GM18873 (cell line): Measurements from ENCODE around the gene SRRD.
"Not testable (repeated sequence)": the region's sequence is repeated elsewhere in the genome, so short reads cannot be mapped to it uniquely, and the experiment has no call there.

Source experiments
- ATAC-seq: cut with Tn5 transposase; IDR thresholded peaks from one replicate; pipeline ENCODE4 v1.9.1; 2021; ENCODE audit warnings: mild to moderate bottlenecking, moderate library complexity, moderate number of reproducible peaks; ENCODE audit not compliant: unreplicated experiment, low FRiP score

The SRRD gene, protein sequence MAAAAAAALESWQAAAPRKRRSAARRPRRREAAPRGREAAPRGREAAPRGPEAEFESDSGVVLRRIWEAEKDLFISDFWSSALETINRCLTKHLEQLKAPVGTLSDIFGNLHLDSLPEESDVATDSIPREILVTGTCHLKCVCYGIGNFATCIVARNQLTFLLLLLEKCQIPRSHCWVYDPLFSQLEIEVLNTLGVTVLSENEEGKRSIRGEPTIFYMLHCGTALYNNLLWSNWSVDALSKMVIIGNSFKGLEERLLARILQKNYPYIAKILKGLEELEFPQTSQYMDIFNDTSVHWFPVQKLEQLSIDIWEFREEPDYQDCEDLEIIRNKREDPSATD

DNA sequence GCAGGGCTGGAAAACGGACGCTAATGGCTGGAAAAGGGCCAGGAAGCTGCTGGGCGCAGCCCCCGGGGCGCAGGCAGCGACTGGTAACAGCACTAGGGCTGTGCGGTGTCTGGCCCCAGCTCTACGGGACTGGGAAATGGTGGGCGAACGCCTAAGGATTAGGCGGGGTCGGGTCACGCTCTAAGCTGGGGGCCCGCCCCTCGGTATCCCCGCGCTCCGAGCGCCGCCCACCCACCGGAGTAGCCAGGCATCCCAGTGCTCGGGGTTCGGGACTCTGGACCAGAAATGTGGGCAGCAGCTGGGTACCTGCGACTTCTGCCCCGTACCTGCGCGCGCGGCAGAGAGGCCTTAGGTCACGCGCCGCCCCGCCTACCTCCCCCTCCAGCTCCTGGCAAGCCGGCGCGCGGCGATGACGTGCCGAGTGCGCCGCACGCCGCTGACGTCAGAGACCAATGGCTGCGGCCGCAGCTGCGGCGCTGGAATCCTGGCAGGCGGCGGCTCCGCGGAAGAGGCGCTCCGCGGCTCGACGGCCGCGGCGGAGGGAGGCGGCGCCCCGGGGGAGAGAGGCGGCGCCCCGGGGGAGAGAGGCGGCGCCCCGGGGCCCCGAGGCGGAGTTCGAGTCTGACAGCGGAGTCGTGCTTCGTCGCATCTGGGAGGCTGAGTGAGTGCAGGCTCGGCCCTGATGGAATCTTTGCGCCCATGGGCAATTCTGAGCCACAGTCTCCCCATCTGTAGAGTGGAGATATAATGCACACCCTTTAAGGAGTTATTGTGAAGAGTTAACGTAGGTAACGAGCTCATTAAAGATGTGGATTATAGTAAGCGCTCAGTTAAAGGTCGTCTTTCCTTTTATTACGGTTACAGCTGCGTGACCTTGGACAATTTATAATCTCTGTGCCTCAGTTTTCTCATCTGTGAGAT lies at the start of gene SRRD, which contains the start of gene HPS4:
TSS of gene SRRD (plus strand) at position 439 of the 921 bp plus-strand sequence. CDS start at position 453, 14 bp downstream.
TSS of gene HPS4 (minus strand) at position 345 of the 921 bp plus-strand sequence. CDS start 2,021 bp downstream, outside the sequence.
- ATAC-seq: peak; percentile 51

DNA sequence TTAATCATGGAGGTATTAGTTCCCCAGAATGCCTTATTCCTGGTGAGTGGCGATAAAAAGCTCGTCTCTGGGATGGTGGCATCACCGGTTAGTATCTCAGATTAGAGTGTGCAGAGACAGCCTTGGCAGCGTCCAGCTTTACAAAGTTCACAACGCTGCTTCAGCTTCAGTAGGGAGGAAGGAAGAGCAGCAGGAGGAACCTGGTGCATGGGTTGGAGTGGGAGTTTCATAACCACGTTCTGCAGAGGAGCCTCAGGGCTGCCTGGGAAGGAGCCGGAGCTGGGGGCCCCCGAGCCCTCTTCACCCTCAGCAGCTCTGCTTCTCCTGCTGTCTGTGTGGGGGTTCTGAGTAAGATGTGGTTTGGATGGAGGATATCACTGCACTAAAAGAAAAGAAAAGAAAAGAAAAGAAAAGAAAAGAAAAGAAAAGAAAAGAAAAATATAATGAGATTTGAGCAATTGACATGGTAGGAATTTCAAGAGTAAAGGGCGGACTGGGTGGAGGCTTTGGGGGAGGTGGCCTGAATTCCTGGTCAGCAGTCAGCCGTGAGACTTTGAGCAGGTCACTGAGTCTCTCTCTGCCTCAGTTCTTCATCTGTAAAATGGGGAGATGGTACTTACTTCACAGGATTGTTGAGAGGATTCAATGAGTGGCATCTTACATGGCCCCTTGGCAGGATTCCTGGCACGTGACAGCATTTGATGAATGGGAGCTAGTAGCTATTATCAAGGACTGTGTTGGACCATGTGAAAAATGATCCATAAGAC lies 48.2 kb upstream of the SRRD start:
- no peak for ATAC-seq

DNA sequence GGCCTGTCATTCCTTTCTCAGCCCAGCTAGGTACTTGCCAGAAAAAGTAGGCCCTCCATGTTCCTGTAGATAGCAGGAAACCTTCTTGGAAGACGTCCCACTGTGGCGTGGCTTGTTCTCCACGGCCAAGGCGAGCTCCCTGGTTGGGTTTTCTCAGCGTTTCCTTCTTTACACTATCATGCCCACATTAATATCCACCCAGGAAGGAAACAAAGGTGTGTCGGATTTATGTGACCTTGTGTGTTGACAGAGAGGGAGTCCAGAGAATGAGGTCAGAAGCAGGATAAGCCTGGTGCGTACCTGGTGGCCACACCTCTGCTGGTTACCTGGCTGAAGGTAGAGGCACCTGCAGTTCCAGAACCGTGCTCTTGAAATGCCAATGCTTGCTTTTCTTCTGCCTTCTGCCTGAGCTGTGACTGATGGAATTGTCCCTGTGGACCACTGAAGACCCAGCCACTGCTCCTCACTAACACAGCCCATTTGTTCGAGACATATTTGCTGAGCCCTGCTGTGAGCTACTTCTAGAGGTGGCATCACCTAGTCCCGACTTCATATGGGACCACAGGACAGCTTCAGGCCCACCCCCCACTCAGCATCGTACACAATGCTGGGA lies 46.7 kb upstream of the SRRD start:
- ATAC-seq: no peak

DNA sequence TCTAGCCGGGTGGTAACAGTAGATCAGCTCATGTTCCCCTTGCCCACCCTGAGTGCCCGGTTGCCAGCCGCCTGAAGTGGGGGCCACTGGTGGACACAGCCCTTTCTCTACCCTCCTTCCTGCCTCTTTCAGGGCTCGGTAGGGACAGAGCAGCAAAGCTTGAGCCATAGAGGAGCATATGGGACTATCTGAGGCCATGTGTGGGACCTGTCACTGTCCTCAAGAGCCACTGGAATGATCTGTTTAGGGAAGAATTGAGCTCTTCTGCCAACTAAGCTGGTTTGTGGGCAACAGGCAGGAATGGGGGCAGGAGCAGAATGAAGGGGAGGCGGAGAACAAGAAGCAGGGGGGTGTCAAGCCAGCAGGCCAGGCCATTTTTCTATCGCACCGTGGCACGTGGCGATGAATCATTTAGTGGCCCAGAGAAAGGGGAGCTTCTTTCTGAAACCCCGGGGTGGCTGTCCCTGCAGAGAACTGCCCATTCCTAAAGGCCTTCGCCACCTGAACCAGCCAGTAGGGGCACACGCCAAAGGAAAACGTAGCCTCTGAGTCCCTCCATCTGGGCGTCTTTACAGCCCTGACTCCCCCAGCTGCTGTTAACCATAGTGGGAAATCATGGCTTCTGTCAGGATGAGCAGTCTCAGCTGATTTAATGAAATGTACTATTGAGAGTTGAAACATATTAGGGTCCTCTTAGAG lies 45.8 kb upstream of the SRRD start:
- ATAC-seq: no peak

DNA sequence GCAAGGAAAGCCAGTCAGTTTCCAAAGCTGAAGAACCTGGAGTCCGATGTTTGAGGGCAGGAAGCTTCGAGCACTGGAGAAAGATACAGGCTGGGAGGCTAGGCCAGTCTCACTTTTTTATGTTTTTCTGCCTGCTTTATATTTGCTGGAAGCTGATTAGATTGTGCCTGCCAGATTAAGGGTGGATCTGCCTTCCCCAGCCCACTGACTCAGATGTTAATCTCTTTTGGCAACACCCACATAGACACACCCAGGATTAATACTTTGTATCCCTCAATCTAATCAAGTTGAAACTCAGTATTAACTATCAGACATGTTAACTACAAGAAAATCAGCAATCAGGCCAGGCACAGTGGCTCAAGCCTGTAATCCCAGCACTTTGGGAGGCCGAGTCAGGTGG lies 44.9 kb upstream of the SRRD start:
- not testable (repeated sequence) for ATAC-seq

DNA sequence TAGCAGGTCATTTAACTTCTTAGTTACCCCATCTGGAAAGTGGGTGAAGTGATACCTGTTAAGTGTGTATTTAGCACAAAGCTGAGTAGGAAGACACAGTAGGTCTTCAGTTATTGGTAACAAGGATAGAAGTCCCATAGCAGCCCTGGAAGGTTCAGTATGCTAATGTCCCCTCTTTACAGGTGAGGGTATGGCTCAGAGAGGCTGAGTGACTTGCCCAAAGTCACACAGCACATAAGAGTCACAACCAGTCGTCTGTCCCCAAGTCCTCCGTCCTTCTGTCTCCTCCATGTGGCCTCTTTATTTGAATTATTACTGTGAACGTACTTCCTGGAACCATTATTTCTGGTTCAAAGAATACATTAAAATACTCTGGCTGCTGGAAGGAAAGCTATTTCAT lies 44.1 kb upstream of the SRRD start:
- ATAC-seq: no peak

DNA sequence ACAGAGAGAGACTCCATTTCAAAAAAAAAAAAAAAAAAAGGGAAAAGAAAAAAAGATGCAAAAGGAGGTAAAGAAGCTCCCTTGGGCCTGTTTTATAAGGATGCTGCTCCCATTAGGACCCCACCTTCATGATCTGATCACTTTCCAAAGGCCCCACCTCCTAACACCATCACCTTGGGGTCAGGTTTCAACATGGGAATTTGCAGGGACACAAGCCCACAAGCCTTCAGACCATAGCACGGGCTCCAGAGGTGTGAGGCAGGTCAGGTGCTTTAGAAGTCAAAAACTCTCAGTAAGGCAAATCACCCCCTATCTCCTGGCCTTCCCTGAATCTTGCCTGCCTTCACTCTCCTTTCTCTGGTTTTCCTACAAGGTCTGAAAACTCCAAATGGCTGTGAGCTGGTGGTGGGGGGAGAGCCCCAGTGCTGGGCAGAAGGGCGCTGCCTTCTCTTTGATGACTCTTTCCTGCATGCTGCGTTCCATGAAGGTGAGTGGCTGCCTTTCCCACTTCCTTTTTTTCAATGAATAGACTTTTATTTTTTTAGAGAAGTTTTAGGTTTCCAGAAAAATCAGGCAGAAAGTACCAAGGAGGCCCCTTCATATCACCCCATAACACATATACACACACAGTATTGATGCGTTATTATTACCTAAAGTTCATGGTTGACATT lies 41.5 kb upstream of the SRRD start:
- ATAC-seq: no peak

DNA sequence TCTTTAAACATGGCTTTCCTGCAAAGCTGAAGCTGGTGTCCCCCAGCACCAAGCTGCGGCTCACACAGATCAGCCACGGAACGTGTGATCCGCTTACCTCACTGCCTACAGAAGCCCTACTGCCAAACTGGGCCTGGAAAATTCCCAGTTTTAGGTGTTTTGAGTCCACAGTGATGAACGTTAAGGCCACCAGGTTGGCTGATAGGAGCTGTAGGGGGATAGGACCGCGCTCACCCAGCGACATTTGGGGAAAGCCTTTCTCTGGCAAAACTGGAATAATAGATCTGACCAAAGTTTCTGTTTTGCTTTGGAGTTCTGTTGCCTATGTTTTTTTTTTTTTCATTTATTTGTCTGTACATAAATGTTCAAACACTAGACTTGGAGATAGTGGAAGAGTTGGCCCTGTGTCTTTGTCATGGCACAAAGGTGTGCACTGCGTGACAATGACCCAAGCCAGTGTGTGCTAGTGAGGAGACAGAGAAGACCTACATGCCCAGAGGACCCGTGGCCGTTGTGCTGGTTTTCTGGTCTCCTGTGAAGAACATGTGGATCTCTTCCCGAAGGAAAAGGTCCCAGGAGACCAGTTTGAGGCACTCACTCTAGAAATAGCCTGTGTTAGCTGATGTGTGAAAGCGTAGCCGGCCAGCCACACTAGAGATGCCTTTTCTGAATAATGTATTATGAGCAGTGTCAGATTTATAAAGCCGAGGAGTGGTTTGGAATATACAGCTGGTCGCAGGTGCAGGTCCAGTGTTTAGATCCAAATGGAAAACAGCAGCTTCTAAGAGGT lies 39.6 kb upstream of the SRRD start:
- no peak for ATAC-seq

DNA sequence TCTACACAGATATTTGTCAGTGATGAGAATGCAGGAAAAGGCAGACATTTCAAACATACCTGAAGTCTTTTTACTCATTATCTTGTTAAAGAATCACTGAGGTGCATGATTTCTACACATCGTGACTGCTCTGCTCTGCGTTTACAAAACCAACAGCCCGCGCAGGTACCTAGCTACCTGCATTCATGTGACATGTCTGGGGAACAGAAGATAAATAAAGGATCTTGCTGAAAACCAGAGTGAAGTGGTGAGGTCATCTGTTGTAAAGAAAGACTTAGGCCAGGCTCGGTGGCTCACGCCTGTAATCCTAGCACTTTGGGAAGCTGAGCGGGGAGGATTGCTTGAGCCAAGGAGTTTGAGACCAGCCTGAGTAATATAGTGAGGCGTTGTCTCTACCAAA lies 38.9 kb upstream of the SRRD start:
- ATAC-seq: no peak

DNA sequence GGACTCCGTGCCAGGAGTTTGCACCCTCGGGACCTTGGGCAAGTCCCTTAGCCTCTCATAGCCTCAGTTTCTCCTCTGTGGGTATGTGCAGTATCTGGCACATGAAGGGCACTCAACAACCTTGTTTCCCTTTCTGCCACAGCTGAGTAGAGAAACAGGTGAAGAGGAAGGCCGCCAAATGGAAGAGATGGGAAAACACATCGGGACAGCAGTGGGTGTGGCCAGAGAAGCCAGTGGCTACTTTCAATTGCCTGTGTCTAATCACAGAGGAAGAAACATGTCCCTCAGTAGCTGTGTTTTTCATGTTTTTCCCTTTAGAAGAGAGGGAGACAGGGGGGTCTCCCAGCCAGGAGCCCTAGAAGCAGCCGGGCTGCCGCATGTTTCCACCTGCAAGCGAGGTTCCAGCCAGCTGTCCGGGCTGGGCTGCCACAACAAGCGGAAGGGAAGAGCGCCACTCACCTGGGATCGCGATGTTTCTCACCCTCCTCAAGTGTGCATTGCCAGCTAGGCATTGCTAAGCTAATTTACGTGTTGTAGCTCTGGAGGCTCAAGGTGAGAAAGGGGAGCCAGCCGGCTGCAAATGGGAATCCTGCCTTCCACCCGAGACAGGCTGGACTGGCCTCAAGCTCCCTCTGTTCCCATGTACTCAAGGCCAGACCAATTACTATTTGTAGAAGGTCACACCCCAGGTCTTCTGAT lies 38.0 kb upstream of the SRRD start:
- ATAC-seq: no peak

DNA sequence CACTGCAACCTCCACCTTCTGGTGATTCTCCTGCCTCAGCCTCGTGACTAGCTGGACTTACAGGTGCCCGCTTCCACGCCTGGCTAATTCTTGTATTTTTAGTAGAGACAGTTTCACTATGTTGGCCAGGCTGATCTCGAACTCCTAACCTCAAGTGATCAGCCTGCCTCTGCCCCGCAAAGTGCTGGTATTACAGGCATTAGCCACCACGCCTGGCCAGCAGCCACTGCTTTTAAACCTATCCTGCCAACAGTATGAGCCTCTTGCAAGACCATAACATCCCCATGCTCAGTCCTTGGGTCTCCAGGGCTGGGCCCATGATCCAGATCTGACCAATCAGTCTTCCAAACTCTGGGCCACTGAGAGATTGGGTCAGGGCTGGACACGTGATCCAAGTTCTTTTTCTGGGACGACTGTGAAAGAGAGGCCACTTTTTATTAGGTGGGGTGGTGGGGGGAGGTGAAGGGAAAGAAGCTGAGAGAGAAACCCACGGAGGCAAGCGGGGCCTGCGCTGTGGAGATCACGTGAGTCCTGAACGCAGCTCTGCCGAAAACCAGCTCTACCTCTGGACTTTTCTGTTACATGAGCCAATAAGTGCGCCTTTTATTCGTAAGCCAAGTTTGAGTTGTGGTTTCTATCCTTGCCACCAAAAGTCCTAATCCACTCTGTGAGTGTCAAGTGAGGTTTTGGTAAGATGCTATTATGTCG lies 36.7 kb upstream of the SRRD start:
- no peak for ATAC-seq

DNA sequence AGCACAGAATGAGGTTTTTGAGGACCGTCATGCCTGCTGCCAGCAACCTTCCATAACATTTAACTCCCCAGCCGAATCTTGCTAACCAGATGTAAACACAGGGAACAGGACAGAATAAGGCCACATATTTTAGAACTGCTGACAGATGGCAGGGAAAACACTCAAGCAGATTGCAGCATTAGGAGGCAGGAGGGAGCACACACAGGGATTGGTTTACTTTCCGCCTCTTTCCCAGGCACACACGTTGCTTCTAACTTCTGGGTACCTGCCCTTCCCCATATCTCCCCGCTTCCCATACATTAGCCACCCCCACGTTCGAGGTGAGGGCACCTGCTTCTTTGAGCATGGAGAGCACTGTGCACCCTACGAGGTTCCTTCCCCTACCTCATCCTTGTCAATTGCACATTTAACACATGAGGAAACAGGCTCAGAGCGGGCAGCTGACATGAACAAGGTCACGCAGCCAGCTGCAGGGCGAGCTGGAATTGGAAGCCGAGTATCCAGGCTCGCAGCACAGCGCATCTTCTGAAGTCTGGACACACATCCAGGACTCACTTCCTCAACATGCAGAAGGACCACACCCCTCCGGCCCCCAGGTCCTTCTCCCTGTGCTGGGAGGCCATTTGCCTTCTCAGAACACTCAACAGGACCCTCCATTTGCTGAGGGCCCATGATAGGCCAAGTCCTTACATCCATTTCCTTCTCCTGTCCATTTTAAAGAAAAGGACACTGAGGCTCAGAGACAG lies 35.9 kb upstream of the SRRD start:
- no peak for ATAC-seq

DNA sequence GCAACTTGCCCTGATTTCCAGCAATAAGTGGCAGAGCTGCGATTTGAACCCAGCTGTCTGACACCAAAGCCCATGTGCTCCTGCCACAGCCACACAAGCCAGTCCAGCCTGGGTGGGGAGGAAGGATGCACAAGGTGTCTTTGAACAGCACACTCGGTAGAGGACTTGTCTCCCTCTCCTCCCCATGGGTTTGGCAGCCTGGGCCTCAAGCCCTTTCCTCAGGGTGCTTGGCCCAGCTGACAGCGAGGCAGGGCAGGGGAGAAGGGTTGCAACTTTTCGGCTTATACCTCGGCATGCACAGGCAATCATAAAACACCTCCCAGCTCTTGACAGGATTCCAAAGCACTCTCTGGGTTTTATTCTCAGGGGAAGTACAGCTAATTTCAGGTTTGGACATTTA lies 35.3 kb upstream of the SRRD start:
- ATAC-seq: no peak

DNA sequence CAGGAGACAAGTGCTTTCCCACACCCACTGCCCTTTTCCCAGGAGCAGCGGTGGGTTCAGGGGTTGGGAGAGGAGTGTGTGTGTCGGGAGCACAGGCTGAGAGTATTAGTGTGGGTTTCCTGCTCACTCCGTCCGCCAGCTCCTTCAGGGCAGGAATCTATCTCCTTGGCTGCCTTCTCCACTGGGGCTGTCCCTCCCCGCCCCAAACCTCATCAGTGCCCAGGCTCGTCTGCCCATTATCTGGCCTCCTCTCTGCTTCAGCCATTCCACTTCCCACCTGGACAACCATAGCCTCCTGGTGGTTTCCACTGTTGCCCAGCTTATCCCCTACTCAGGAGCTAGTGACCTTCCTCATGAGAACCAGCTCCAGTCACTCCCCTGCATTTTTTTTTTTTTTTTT lies 34.7 kb upstream of the SRRD start:
- ATAC-seq: no peak

DNA sequence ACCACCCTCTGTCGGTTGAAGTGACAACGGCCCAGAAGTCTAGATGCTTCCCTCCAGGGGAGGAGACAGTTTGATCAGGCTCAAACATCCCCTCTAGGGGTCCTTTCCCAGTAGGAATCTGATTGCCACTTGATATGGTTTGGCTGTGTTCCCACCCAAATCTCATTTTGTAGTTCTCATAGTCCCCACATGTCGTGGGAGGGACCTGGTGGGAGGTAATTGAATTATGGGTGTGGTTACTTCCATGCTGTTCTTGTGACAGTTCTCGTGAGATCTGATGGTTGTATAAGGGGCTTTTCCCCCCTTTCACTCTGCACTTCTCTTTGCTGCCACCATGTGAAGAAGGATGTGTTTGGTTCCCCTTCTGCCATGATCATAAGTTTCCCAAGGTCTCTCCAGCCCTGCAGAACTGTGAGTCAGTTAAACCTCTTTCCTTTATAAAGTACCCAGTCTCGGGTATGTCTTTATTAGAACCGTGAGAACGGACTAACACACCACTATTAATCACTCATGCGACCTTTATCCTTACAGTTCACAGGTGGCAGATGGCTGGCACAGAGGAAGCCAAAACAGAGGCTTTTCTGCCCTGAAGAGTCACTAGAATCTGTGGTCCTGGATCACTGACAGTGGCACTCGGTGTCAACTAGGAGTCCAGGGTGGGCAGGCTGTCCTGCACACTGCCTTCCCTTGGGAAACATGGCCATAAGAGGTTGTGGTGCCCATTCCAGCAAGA lies 33.1 kb upstream of the SRRD start:
- no peak for ATAC-seq
